Right lobe of liver (tissue), 4 donors: ENCODE data around the gene ABCD2.

Experiments
- POLR2A ChIP-seq: fragments of 450-650 bp; IDR thresholded peaks from one replicate; pipeline ENCODE4 v1.6.1; 2017; ENCODE audit warnings: antibody characterized with exemption, mild to moderate bottlenecking
- TF ChIP-seq, protein P1 (sequence below), 4 donors: fragments of 200-600 bp in 3 of 4; fragments of 450-650 bp in 1 of 4; IDR thresholded peaks; one replicate each; pipeline versions ENCODE4 v1.5.1 to v1.8.0; 2016 to 2022; ENCODE audit warnings: antibody characterized with exemption in 4 of 4, mild to moderate bottlenecking in 2 of 4
- donor health status: DM: no; HTN: no; CAD: no.
- donor health status: DM: no; HTN: no; CAD: no.
- donor health status: DM: no; HTN: yes; CAD: no.

- TF ChIP-seq, protein P1, sequence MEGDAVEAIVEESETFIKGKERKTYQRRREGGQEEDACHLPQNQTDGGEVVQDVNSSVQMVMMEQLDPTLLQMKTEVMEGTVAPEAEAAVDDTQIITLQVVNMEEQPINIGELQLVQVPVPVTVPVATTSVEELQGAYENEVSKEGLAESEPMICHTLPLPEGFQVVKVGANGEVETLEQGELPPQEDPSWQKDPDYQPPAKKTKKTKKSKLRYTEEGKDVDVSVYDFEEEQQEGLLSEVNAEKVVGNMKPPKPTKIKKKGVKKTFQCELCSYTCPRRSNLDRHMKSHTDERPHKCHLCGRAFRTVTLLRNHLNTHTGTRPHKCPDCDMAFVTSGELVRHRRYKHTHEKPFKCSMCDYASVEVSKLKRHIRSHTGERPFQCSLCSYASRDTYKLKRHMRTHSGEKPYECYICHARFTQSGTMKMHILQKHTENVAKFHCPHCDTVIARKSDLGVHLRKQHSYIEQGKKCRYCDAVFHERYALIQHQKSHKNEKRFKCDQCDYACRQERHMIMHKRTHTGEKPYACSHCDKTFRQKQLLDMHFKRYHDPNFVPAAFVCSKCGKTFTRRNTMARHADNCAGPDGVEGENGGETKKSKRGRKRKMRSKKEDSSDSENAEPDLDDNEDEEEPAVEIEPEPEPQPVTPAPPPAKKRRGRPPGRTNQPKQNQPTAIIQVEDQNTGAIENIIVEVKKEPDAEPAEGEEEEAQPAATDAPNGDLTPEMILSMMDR (IDR thresholded peaks at IDR 0.05) = no peak
- no peak for TF ChIP-seq POLR2A
Observed at GRCh38 chr12:39646963-39647362, 27.4 kb upstream of the ABCD2 start.
